ENCODE data around the gene SNRPA1. TPM values are rescaled to one million over a fixed set of nuclear protein-coding genes. Genes with fewer than 3 reads are reported as not detected.

The SNRPA1 gene
- total RNA-seq, 1 donor from 2014 or later = 79.5 TPM

DNA sequence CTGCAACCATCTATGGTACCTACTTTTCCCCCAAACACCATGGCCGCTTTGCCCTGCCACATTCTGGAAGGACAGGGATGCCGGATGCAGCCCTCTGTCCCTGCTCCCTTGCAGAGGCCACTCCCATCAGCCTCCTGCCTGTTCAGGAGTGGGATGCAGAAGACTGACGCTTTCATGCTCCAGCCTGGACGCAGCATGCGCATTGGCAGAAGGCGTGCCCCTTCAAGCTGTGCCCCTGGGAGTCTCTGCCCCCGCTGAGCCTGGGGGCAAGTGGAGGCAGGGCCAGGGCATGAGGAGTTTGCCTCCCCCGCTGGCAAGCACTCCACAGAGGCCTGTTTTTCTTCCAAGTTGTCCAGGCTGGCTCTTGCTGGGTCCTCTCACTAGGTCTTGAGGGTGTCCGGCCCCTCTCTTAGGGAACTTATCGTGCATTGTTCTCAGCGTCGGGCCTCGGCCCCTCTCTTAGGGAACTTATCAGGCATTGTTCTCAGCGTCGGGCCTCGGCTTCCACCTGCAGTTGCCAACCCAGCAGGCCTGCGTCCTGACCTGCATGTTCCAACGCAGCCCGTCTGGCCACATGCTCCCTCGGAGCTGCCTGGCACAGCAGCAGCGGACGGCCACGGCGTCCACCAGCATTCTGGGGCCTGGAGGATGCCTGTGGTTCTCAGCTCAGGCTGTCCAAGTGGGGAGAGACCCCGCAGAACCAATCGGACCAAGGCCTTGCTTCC, 14.6 kb upstream of the SNRPA1 start:
- TF ChIP-seq, protein P1, sequence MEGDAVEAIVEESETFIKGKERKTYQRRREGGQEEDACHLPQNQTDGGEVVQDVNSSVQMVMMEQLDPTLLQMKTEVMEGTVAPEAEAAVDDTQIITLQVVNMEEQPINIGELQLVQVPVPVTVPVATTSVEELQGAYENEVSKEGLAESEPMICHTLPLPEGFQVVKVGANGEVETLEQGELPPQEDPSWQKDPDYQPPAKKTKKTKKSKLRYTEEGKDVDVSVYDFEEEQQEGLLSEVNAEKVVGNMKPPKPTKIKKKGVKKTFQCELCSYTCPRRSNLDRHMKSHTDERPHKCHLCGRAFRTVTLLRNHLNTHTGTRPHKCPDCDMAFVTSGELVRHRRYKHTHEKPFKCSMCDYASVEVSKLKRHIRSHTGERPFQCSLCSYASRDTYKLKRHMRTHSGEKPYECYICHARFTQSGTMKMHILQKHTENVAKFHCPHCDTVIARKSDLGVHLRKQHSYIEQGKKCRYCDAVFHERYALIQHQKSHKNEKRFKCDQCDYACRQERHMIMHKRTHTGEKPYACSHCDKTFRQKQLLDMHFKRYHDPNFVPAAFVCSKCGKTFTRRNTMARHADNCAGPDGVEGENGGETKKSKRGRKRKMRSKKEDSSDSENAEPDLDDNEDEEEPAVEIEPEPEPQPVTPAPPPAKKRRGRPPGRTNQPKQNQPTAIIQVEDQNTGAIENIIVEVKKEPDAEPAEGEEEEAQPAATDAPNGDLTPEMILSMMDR (IDR thresholded peaks at IDR 0.05; ENCODE audit: insufficient read depth, low read depth, low read length) = no peak
- no peak for TF ChIP-seq EZH2 (IDR thresholded peaks at IDR 0.05; ENCODE audit: insufficient read depth, low read length)
- Mint-ChIP-seq H3K36me3 (ENCODE audit: low read depth, unreplicated experiment) (no peaks in the 10 kb centered on the region), H3K27ac (ENCODE audit: unreplicated experiment) (no peak overlapping the region), H3K4me1 (ENCODE audit: low read depth, unreplicated experiment) (no peaks in the 10 kb centered on the region), H3K4me3 (ENCODE audit: unreplicated experiment) (no peak overlapping the region), H3K9me3 (ENCODE audit: unreplicated experiment) (no peaks in the 10 kb centered on the region), H3K27me3 (ENCODE audit: low read depth, unreplicated experiment) (peaks cover 19% of the 10 kb centered on the region)
- Histone ChIP-seq H3K4me3 (ENCODE audit: insufficient read depth, low read depth, low read length) (no peak overlapping the region), H4K20me1 (ENCODE audit: insufficient read depth, low read length) (no peaks in the 10 kb centered on the region), H2AFZ (ENCODE audit: low read depth, low read length) (no peak overlapping the region), H3K9me3 (ENCODE audit: insufficient read depth, low read depth, low read length) (no peaks in the 10 kb centered on the region), H3K36me3 (ENCODE audit: insufficient read depth, low read length) (no peaks in the 10 kb centered on the region), H3K27me3 (ENCODE audit: insufficient read depth, low read length) (no peaks in the 10 kb centered on the region), H3K79me2 (ENCODE audit: insufficient read depth, low read length) (no peaks in the 10 kb centered on the region), H3K9ac (ENCODE audit: low read length) (no peak overlapping the region), H3K4me2 (ENCODE audit: low read length) (no peak overlapping the region), H3K27ac (ENCODE audit: low read depth, low read length) (no peak overlapping the region), H3K4me1 (ENCODE audit: insufficient read depth, low read length) (no peaks in the 10 kb centered on the region)
- no peak for DNase-seq (ENCODE audit: low read depth)
- FAIRE-seq = no peak

- no peak for DNase-seq (ENCODE audit: low read depth)
These were observed 13.8 kb upstream of the SNRPA1 start for GRCh38 chr15:101308604-101309435.

More at GRCh38 chr15:101308604-101309435, 13.8 kb upstream of the SNRPA1 start:
- H4K20me1 ChIP-seq (ENCODE audit: insufficient read depth, low read length) = no peaks in the 10 kb centered on the region
- H3K4me2 ChIP-seq (ENCODE audit: low read length) = no peak overlapping the region
- H2AFZ ChIP-seq (ENCODE audit: low read depth, low read length) = no peak overlapping the region
- H3K4me1 ChIP-seq (ENCODE audit: insufficient read depth, low read length) = no peaks in the 10 kb centered on the region
- TF ChIP-seq EZH2 (IDR thresholded peaks at IDR 0.05; ENCODE audit: insufficient read depth, low read length) = no peak
- TF ChIP-seq, protein P1 (IDR thresholded peaks at IDR 0.05; ENCODE audit: insufficient read depth, low read depth, low read length) = no peak
- no peaks in the 10 kb centered on the region for H3K9me3 Mint-ChIP-seq (ENCODE audit: unreplicated experiment)
- no peak overlapping the region for H3K4me3 Mint-ChIP-seq (ENCODE audit: unreplicated experiment)
- no peaks in the 10 kb centered on the region for H3K36me3 ChIP-seq (ENCODE audit: insufficient read depth, low read length)
- no peaks in the 10 kb centered on the region for H3K79me2 ChIP-seq (ENCODE audit: insufficient read depth, low read length)
- H3K9ac ChIP-seq (ENCODE audit: low read length) = no peak overlapping the region
- no peak overlapping the region for H3K4me3 ChIP-seq (ENCODE audit: insufficient read depth, low read depth, low read length)
- FAIRE-seq = no peak
- H3K27ac ChIP-seq (ENCODE audit: low read depth, low read length) = no peak overlapping the region
- no peaks in the 10 kb centered on the region for H3K9me3 ChIP-seq (ENCODE audit: insufficient read depth, low read depth, low read length)
- no peak overlapping the region for H3K27ac Mint-ChIP-seq (ENCODE audit: unreplicated experiment)
- H3K36me3 Mint-ChIP-seq (ENCODE audit: low read depth, unreplicated experiment) = no peaks in the 10 kb centered on the region
- no peaks in the 10 kb centered on the region for H3K27me3 ChIP-seq (ENCODE audit: insufficient read depth, low read length)
- H3K27me3 Mint-ChIP-seq (ENCODE audit: low read depth, unreplicated experiment) = peaks cover 20% of the 10 kb centered on the region
- H3K4me1 Mint-ChIP-seq (ENCODE audit: low read depth, unreplicated experiment) = no peaks in the 10 kb centered on the region

Data from astrocyte (in vitro differentiated cells and primary cell).